Natural killer cell (primary cell): ENCODE data around the gene KRT33B. TPM values are rescaled to one million over a fixed set of nuclear protein-coding genes. Genes with fewer than 3 reads are reported as not detected.

Experiments used
- ATAC-seq, 3 donors: fragments of 150-1000 bp in 2 of 3; fragments of 200-7000 bp in 1 of 3; cut with Tn5 transposase; 1 replicate in 1 of 3; 2 replicates in 2 of 3; pipeline ENCODE4 v1.10.0; 2021; ENCODE audit warnings: mild to moderate bottlenecking in 2 of 3, moderate library complexity in 2 of 3
- DNase-seq, 2 donors: peaks; one replicate each; pipeline versions ENCODE4 v3.0.0 to v3.0.0-alpha.2; 2013 to 2021; ENCODE audit warnings: mixed read lengths in 1 of 2
- H3K27ac ChIP-seq: one replicate; pipeline ENCODE4 v1.5.1; 2013; ENCODE audit warnings: mild to moderate bottlenecking, low read length
- H3K27me3 ChIP-seq: one replicate; pipeline ENCODE4 v1.6.1; 2013; ENCODE audit warnings: low read length; ENCODE audit not compliant: control insufficient read depth, insufficient read depth
- H3K36me3 ChIP-seq: one replicate; pipeline ENCODE4 v1.6.1; 2013; ENCODE audit warnings: low read length; ENCODE audit not compliant: control insufficient read depth, insufficient read depth
- H3K4me1 ChIP-seq: one replicate; pipeline ENCODE4 v1.6.1; 2013; ENCODE audit warnings: low read length; ENCODE audit not compliant: control insufficient read depth, insufficient read depth
- H3K4me3 ChIP-seq: one replicate; pipeline ENCODE4 v1.5.1; 2013; ENCODE audit warnings: low read length
- H3K9me3 ChIP-seq: one replicate; pipeline ENCODE4 v1.6.1; 2013; ENCODE audit warnings: low read length; ENCODE audit not compliant: control insufficient read depth, insufficient read depth
- H3K27ac Mint-ChIP-seq, 2 donors: one replicate each; pipeline ENCODE4 v1.8.0; 2022; ENCODE audit warnings: mild to moderate bottlenecking in 2 of 2, mixed read lengths in 2 of 2, moderate library complexity in 1 of 2
- H3K27me3 Mint-ChIP-seq, 2 donors: one replicate each; pipeline ENCODE4 v1.8.0; 2022; ENCODE audit warnings: low read depth in 2 of 2, mixed read lengths in 2 of 2
- H3K36me3 Mint-ChIP-seq: one replicate; pipeline ENCODE4 v1.8.0; 2022; ENCODE audit warnings: mixed read lengths
- H3K4me1 Mint-ChIP-seq, 2 donors: one replicate each; pipeline ENCODE4 v1.8.0; 2022; ENCODE audit warnings: mixed read lengths in 2 of 2
- H3K4me3 Mint-ChIP-seq: one replicate; pipeline ENCODE4 v1.8.0; 2022; ENCODE audit warnings: mild to moderate bottlenecking, moderate library complexity, mixed read lengths
- H3K9me3 Mint-ChIP-seq, 2 donors: one replicate each; pipeline ENCODE4 v1.8.0; 2022; ENCODE audit warnings: mixed read lengths in 2 of 2
- WGBS: methylation state at CpG from one replicate; pipeline ENCODE4 v1.1.7; 2013; ENCODE audit warnings: missing lambda C conversion rate; ENCODE audit not compliant: insufficient coverage; 5-methylcytosine and 5-hydroxymethylcytosine counted together
- intact Hi-C: fragments of 100-400 bp; cut with micrococcal nuclease; formaldehyde crosslinking; loops from one replicate; pipeline ENCODE4 v1.14.2; 2022
- total RNA-seq, 4 donors: library from RNA; stranded (reverse); fragments of 120-200 nt in 1 of 4; gene quantifications; one replicate each; pipeline versions ENCODE4 v1.2.3 to v1.2.4, GENCODE V29; 2013 to 2022
- TF ChIP-seq, protein P1 (sequence below): fragments of 200-600 bp; IDR thresholded peaks from one replicate; pipeline ENCODE4 v1.8.0; 2022; ENCODE audit warnings: antibody characterized with exemption

Gene KRT33B
- total RNA-seq, 3 donors from 2014 or later (not counting 1 experiment from before 2014, with no cell fraction given), result not detected

DNA sequence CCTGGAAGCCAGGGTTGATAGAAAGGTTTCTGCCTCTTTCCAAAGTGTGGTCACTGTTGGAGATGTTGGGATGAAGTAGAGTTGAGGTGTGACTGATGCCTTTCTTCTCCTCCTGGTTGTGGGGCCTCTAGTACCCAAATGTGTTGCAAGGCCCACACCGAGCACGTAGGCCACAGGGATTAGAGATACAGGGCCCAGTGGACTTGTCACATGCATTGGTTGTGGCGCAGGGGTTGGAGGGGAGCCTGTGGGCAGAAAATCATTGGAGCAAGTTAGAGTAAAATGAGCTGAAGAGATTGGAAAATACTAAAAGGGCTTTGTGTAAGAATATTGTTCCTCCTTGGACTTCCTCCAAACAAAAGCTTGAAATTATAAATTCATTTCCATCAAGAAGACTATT is 23.6 kb downstream of the KRT33B start:
- no peak for ATAC-seq
- H3K27me3 Mint-ChIP-seq, result peaks cover 0 to 4% of the 10 kb centered on the region in 2 donors

DNA sequence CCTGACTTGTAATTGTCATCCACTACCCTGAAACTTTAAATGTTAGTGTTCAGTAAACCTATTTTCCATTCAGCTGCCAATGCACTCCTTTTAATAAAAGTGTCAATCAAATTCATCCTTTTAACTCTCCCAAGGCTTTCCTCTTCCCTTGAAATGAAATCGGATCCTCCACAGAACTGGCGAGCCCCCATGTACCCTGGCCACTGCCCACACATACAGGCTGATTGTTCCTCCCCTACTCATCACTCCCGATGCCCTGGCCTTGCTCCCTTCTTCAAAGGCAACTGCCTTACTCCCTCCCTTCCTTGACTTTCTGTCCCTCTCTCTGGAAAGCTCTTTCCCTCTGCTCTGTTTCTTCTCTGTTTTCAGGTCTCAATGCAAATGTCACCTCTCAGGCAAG is 26.6 kb downstream of the KRT33B start:
- no peak for DNase-seq
- intact Hi-C loops, result no loop called here
- no peak overlapping the region for H3K27ac Mint-ChIP-seq
- no peak overlapping the region for H3K4me3 Mint-ChIP-seq
- Histone ChIP-seq H3K36me3 (no peaks in the 10 kb centered on the region), H3K27me3 (no peaks in the 10 kb centered on the region), H3K27ac (no peak overlapping the region), H3K4me3 (no peak overlapping the region), H3K9me3 (peaks cover 9% of the 10 kb centered on the region), H3K4me1 (peaks cover 32% of the 10 kb centered on the region)
- H3K36me3 Mint-ChIP-seq, result peaks cover 12% of the 10 kb centered on the region
- H3K4me1 Mint-ChIP-seq, result peaks cover 36 to 38% of the 10 kb centered on the region in 2 donors
- ATAC-seq, result no peak
- TF ChIP-seq, protein P1, sequence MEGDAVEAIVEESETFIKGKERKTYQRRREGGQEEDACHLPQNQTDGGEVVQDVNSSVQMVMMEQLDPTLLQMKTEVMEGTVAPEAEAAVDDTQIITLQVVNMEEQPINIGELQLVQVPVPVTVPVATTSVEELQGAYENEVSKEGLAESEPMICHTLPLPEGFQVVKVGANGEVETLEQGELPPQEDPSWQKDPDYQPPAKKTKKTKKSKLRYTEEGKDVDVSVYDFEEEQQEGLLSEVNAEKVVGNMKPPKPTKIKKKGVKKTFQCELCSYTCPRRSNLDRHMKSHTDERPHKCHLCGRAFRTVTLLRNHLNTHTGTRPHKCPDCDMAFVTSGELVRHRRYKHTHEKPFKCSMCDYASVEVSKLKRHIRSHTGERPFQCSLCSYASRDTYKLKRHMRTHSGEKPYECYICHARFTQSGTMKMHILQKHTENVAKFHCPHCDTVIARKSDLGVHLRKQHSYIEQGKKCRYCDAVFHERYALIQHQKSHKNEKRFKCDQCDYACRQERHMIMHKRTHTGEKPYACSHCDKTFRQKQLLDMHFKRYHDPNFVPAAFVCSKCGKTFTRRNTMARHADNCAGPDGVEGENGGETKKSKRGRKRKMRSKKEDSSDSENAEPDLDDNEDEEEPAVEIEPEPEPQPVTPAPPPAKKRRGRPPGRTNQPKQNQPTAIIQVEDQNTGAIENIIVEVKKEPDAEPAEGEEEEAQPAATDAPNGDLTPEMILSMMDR, result no peak
- H3K27me3 Mint-ChIP-seq, result peaks cover 0 to 6% of the 10 kb centered on the region in 2 donors
- peaks cover 0 to 5% of the 10 kb centered on the region in 2 donors for H3K9me3 Mint-ChIP-seq
- WGBS, result 95% methylated on average over 3 of the region's 3 CpGs

More for the DNA sequence above, 23.6 kb downstream of the KRT33B start:
- no peaks in the 10 kb centered on the region for H3K36me3 ChIP-seq
- peaks cover 9% of the 10 kb centered on the region for H3K9me3 ChIP-seq
- H3K9me3 Mint-ChIP-seq, result peaks cover 0 to 5% of the 10 kb centered on the region in 2 donors
- H3K27me3 ChIP-seq, result no peaks in the 10 kb centered on the region
- WGBS, result 94% methylated on average over 3 of the region's 3 CpGs
- H3K4me3 ChIP-seq, result no peak overlapping the region
- H3K27ac ChIP-seq, result no peak overlapping the region
- intact Hi-C loops, result no loop called here
- H3K27ac Mint-ChIP-seq, result no peak overlapping the region
- TF ChIP-seq, protein P1, result no peak
- peaks cover 12 to 14% of the 10 kb centered on the region in 2 donors for H3K4me1 Mint-ChIP-seq
- peaks cover 14% of the 10 kb centered on the region for H3K4me1 ChIP-seq
- peaks cover 12% of the 10 kb centered on the region for H3K36me3 Mint-ChIP-seq
- H3K4me3 Mint-ChIP-seq, result no peak overlapping the region
- no peak for DNase-seq

DNA sequence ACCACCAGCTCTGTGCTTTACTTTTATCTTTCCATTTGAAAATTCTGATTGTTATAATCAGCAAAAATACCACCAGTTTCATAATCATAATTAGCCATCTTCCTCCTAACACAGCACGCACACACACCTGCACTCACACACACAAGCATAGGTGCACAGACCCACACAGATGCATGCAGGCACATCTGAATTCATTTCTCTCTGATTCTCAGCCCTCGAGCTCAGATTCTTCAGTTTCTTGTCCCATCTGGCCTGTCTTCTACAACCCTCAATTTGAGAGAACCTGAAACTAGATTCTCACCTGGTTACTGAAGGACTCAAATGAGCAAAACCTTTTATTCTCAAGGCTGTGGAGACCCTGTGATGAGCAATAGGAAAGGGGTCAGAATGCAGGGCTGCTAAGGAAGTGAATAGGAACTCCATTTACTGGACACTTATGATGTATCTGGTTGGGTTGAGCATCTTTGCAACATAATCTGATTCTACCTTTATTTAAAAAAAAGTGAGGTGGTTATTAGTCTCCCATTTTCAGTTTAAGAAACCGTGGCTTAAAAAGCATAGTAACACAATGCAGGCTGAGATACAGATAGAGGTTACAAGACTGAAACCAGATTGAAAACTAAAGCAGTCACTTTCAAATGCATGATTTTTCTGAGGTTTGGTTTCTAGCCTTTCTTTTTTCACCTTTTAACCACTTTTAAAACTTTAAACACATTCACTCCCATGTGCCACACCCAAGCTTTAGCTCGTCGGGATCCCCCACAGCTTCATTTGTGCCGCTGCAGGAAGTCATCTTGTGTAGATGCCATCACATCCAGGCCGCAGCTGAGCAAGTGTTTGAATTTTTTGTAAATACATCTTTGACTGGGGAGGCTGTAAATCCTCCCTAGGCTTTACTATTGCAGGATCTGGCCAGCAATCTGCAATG is 28.4 kb downstream of the KRT33B start:
- H3K4me3 Mint-ChIP-seq, result peak overlapping the region; percentile 3
- ATAC-seq (peak; percentile 40 to 66 (median 62)), DNase-seq (peak in 1 of 2 donors; percentile 88)
- Histone ChIP-seq H3K9me3 (peaks cover 9% of the 10 kb centered on the region), H3K4me1 (peaks cover 34% of the 10 kb centered on the region), H3K27me3 (no peaks in the 10 kb centered on the region), H3K4me3 (no peak overlapping the region), H3K36me3 (no peaks in the 10 kb centered on the region), H3K27ac (peak overlapping the region; percentile 84)
- peaks cover 12% of the 10 kb centered on the region for H3K36me3 Mint-ChIP-seq
- peaks cover 36 to 38% of the 10 kb centered on the region in 2 donors for H3K4me1 Mint-ChIP-seq
- peak overlapping the region; percentile 5 to 10 for H3K27ac Mint-ChIP-seq
- intact Hi-C loops, result no loop called here
- H3K9me3 Mint-ChIP-seq, result peaks cover 0 to 5% of the 10 kb centered on the region in 2 donors
- WGBS, result 35% methylated on average over 7 of the region's 7 CpGs
- TF ChIP-seq, protein P1, result no peak
- H3K27me3 Mint-ChIP-seq, result peaks cover 0 to 6% of the 10 kb centered on the region in 2 donors
